Lower lobe of right lung (tissue), 2 donors: ENCODE data around the gene FLRT1. TPM values are rescaled to one million over a fixed set of nuclear protein-coding genes. Genes with fewer than 3 reads are reported as not detected.

Source experiments
- ATAC-seq, 2 donors: fragments of 200-7000 bp; cut with Tn5 transposase; one replicate each; pipeline ENCODE4 v1.9.1; 2020 to 2022; ENCODE audit warnings: mild to moderate bottlenecking in 2 of 2, moderate library complexity in 2 of 2
- DNase-seq: peaks from one replicate; pipeline ENCODE4 v3.0.0-alpha.2; 2020
- H3K27ac ChIP-seq: fragments of 200-600 bp; one replicate; pipeline ENCODE4 v1.8.0; 2022
- H3K27me3 ChIP-seq: fragments of 200-600 bp; one replicate; pipeline ENCODE4 v1.8.0; 2022; ENCODE audit warnings: low read depth
- H3K36me3 ChIP-seq: fragments of 200-600 bp; one replicate; pipeline ENCODE4 v1.8.0; 2022; ENCODE audit warnings: mild to moderate bottlenecking
- H3K4me1 ChIP-seq: fragments of 200-600 bp; one replicate; pipeline ENCODE4 v1.8.0; 2022
- H3K4me3 ChIP-seq: fragments of 200-600 bp; one replicate; pipeline ENCODE4 v1.8.0; 2022; ENCODE audit warnings: mild to moderate bottlenecking
- H3K9me3 ChIP-seq: fragments of 200-600 bp; one replicate; pipeline ENCODE4 v1.8.0; 2022
- CTCF ChIP-seq: fragments of 200-600 bp; IDR thresholded peaks from one replicate; pipeline ENCODE4 v1.8.0; 2022; ENCODE audit warnings: antibody characterized with exemption, mild to moderate bottlenecking
- intact Hi-C: fragments of 100-400 bp; cut with DNase I; formaldehyde crosslinking; loops from one replicate; pipeline ENCODE4 v1.11.0; 2022
- total RNA-seq: library from RNA; stranded (reverse); fragmentation: NEBNext Ultra II Directional; extraction: Animal tissue kit (Norgen Biotek cat#: 25700); gene quantifications from one replicate; pipeline ENCODE4 v1.2.1, GENCODE V29; 2021
- donor health status: DM: no; HTN: yes; CAD: no; lungs with severe emphysema.

FLRT1 gene
- total RNA-seq, 1 donor from 2014 or later: not detected

GRCh38 chr11:64034411-64034811 lies 1.3 kb upstream of the FLRT1 start:
- Histone ChIP-seq H3K27ac (no peak overlapping the region), H3K4me1 (peaks cover 17% of the 10 kb centered on the region), H3K9me3 (no peaks in the 10 kb centered on the region), H3K27me3 (peaks cover 49% of the 10 kb centered on the region), H3K36me3 (no peaks in the 10 kb centered on the region), H3K4me3 (no peak overlapping the region)
- no peak for ATAC-seq
- no peak for DNase-seq
- TF ChIP-seq CTCF: no peak
- intact Hi-C loops: no loop called here

GRCh38 chr11:64035081-64035524 lies 628 bp upstream of the FLRT1 start:
- H3K9me3 ChIP-seq: no peaks in the 10 kb centered on the region
- intact Hi-C loops: no loop called here
- H3K4me3 ChIP-seq: no peak overlapping the region
- peaks cover 17% of the 10 kb centered on the region for H3K4me1 ChIP-seq
- H3K36me3 ChIP-seq: no peaks in the 10 kb centered on the region
- peaks cover 49% of the 10 kb centered on the region for H3K27me3 ChIP-seq
- TF ChIP-seq CTCF: no peak
- DNase-seq (no peak), ATAC-seq (no peak)
- H3K27ac ChIP-seq: no peak overlapping the region

DNA sequence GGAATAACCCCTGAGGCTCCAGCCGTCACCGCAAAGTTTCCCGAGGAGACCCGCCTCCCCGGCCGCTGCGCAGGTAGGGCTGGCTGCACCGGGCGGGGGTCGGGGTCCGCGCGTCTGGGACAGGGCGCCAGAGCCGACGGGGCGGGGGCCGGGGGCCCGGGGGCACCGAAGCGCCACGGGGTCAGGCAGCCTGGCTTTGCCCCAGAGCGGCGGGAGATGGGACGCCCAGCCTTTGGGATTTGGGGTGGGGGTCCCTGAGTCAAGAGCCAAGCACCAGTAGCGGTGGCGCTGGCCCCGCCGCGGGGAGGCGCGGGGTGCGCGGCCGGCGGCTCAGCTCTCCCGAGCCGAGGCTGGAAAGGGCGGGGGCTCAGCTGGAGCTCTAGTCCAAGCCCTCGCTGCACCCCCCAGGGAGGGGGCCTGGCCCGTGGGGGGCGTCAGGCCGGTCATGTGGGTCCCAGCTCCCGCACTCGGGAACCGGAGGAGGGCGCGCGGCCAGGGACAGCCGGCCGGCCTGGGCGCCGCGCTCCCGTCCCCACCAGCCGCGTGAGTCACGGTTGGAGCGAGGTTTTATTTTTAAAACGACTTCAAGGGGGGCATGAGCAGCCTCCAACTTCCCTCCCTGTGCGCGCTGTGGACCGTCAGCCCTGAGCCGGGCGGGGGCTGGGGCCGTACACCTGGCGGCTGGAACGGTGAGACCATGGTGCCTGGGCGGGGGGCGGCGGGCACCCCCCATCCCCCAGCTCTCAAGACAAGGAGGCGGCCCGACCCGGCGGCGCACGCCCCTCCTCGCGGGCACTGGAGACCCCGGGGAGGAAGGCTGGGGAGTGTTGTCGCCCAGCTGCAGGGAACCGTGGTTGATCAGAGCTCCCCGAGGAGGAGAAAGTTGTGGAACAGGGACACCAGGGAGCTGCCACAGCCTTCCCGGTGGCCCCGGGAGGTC lies 626 bp downstream of the FLRT1 start:
- H3K4me3 ChIP-seq: peak overlapping the region; percentile 50
- ATAC-seq: peak; percentile 6 to 28
- H3K36me3 ChIP-seq: no peaks in the 10 kb centered on the region
- H3K4me1 ChIP-seq: peaks cover 17% of the 10 kb centered on the region
- no peak for TF ChIP-seq CTCF
- H3K27me3 ChIP-seq: peaks cover 49% of the 10 kb centered on the region
- intact Hi-C loops: no loop called here
- DNase-seq: no peak
- H3K9me3 ChIP-seq: no peaks in the 10 kb centered on the region
- H3K27ac ChIP-seq: no peak overlapping the region

GRCh38 chr11:64037027-64037634 lies 1.4 kb downstream of the FLRT1 start:
- no peak for DNase-seq
- Histone ChIP-seq H3K27me3 (peaks cover 49% of the 10 kb centered on the region), H3K36me3 (no peaks in the 10 kb centered on the region), H3K4me1 (peaks cover 17% of the 10 kb centered on the region), H3K4me3 (no peak overlapping the region), H3K27ac (no peak overlapping the region), H3K9me3 (no peaks in the 10 kb centered on the region)
- peak in 1 of 2 donors; percentile 4 for ATAC-seq
- no peak for TF ChIP-seq CTCF
- intact Hi-C loops: no loop called here

- intact Hi-C loops: no loop called here
- Histone ChIP-seq H3K27me3 (peaks cover 41% of the 10 kb centered on the region), H3K4me3 (no peak overlapping the region), H3K9me3 (no peaks in the 10 kb centered on the region), H3K4me1 (peaks cover 17% of the 10 kb centered on the region), H3K27ac (no peak overlapping the region), H3K36me3 (no peaks in the 10 kb centered on the region)
- TF ChIP-seq CTCF: no peak
- no peak for ATAC-seq
- no peak for DNase-seq
These were observed 2.8 kb downstream of the FLRT1 start for GRCh38 chr11:64038500-64038899.
